SK-N-SH (cell line): ENCODE data around the gene DDX19B. TPM values are rescaled to one million over a fixed set of nuclear protein-coding genes. Genes with fewer than 3 reads are reported as not detected.

Source experiments
- CTCF ChIA-PET: fragments of 300-600, 350-600 bp; formaldehyde crosslinking; extraction: SDS; loops from one replicate; lab custom pipeline; 2021; lab: Yijun Ruan, JAX
- POLR2A ChIA-PET: fragments of 350-600 bp; sonication (Branson Sonifier 250); formaldehyde crosslinking; extraction: SDS; loops from one replicate; lab custom pipeline; 2020; ENCODE audit warnings: antibody characterized with exemption, inconsistent platforms; lab: Yijun Ruan, JAX
- DNase-seq: peaks from one replicate; pipeline ENCODE4 v3.0.0; 2012
- H2AFZ ChIP-seq: fragments of 200-600 bp; sonication (generic); 2 replicates; pipeline ENCODE4 v1.8.1; 2016; ENCODE audit warnings: antibody characterized with exemption, mild to moderate bottlenecking, low read depth
- H3F3A ChIP-seq: fragments of 200-600 bp; sonication (generic); replicated peaks from 2 replicates; pipeline ENCODE3; 2016; ENCODE audit warnings: antibody characterized with exemption, mild to moderate bottlenecking; ENCODE audit not compliant: insufficient read depth
- H3K27ac ChIP-seq, 2 experiments: fragments of 200-500 bp in 1 of 2; fragments of 200-600 bp in 1 of 2; sonication (Bioruptor generic) in 1 of 2; sonication (generic), shearing (Covaris generic) in 1 of 2; 2 replicates each; pipeline versions ENCODE4 v1.5.1 to v1.6.1; 2014 to 2016; ENCODE audit warnings: low read depth in 2 of 2, inconsistent platforms in 1 of 2, low read length in 1 of 2, mild to moderate bottlenecking in 1 of 2, mixed read lengths in 1 of 2
- H3K27me3 ChIP-seq: fragments of 200-600 bp; sonication (generic), shearing (Covaris generic); 2 replicates; pipeline ENCODE4 v1.6.1; 2016; ENCODE audit warnings: mixed run types; ENCODE audit not compliant: insufficient read depth
- H3K36me3 ChIP-seq, 2 experiments: fragments of 200-500 bp in 1 of 2; fragments of 200-600 bp in 1 of 2; sonication (Bioruptor generic) in 1 of 2; sonication (generic) in 1 of 2; replicated peaks in 1 of 2; 2 replicates each; pipeline versions ENCODE3 to v1.5.1; 2014 to 2016; ENCODE audit warnings: low read length in 1 of 2, mild to moderate bottlenecking in 1 of 2; ENCODE audit not compliant: insufficient read depth in 2 of 2, control insufficient read depth in 1 of 2
- H3K4me1 ChIP-seq, 2 experiments: fragments of 200-500 bp in 1 of 2; fragments of 200-600 bp in 1 of 2; sonication (Bioruptor generic) in 1 of 2; sonication (generic), shearing (Covaris generic) in 1 of 2; 2 replicates each; pipeline versions ENCODE4 v1.5.1 to v1.6.1; 2014 to 2016; ENCODE audit warnings: low read depth in 1 of 2, low read length in 1 of 2, mixed run types in 1 of 2; ENCODE audit not compliant: insufficient read depth in 2 of 2, control insufficient read depth in 1 of 2
- H3K4me2 ChIP-seq: fragments of 200-600 bp; sonication (generic), shearing (Covaris generic); 2 replicates; pipeline ENCODE4 v1.6.1; 2017; ENCODE audit warnings: mixed run types
- H3K4me3 ChIP-seq, 2 experiments: fragments of 200-500 bp in 1 of 2; fragments of 200-600 bp in 1 of 2; sonication (Bioruptor generic) in 1 of 2; sonication (generic), shearing (Covaris generic) in 1 of 2; 2 replicates each; pipeline versions ENCODE4 v1.5.1 to v1.8.1; 2014 to 2016; ENCODE audit warnings: low read depth in 2 of 2, inconsistent platforms in 1 of 2, low read length in 1 of 2, mild to moderate bottlenecking in 1 of 2, mixed read lengths in 1 of 2, moderate library complexity in 1 of 2
- H3K79me2 ChIP-seq: fragments of 200-600 bp; sonication (generic); 2 replicates; pipeline ENCODE4 v1.8.1; 2017; ENCODE audit warnings: mild to moderate bottlenecking; ENCODE audit not compliant: insufficient read depth
- H3K9ac ChIP-seq: fragments of 200-600 bp; sonication (generic); 2 replicates; pipeline ENCODE4 v1.6.1; 2017; ENCODE audit warnings: mixed run types
- H3K9me2 ChIP-seq: fragments of 200-600 bp; sonication (generic); 2 replicates; pipeline ENCODE4 v1.6.1; 2017; ENCODE audit warnings: mixed run types
- H3K9me3 ChIP-seq: fragments of 200-600 bp; sonication (generic); 2 replicates; pipeline ENCODE4 v1.6.1; 2017; ENCODE audit warnings: mixed run types, mild to moderate bottlenecking, moderate library complexity
- H4K20me1 ChIP-seq: fragments of 200-600 bp; sonication (generic); 2 replicates; pipeline ENCODE4 v1.6.1; 2017; ENCODE audit warnings: mild to moderate bottlenecking, mixed run types; ENCODE audit not compliant: insufficient read depth
- CHD2 ChIP-seq: fragments of 150-350 bp; IDR thresholded peaks from 2 replicates; pipeline ENCODE4 v1.6.1; 2018; ENCODE audit warnings: low read length; ENCODE audit not compliant: partially characterized antibody
- ELF1 ChIP-seq: IDR thresholded peaks from 2 replicates; pipeline ENCODE4 v1.4.0; 2012
- FOSL2 ChIP-seq: IDR thresholded peaks from 2 replicates; pipeline ENCODE4 v1.4.0; 2012; ENCODE audit warnings: low read depth, mild to moderate bottlenecking, moderate library complexity, borderline replicate concordance
- FOXJ3 ChIP-seq: sonication (generic); formaldehyde crosslinking; IDR thresholded peaks from 2 replicates; pipeline ENCODE4 v1.5.1; 2020; ENCODE audit warnings: mild to moderate bottlenecking, missing genetic modification reagents
- JUND ChIP-seq: IDR thresholded peaks from 2 replicates; pipeline ENCODE4 v1.4.0; 2012
- MAX ChIP-seq: IDR thresholded peaks from 2 replicates; pipeline ENCODE4 v1.4.0; 2012; ENCODE audit warnings: low read depth
- MEF2A ChIP-seq: IDR thresholded peaks from 2 replicates; pipeline ENCODE4 v1.4.0; 2012; ENCODE audit warnings: low read depth, borderline replicate concordance
- PBX3 ChIP-seq: IDR thresholded peaks from 2 replicates; pipeline ENCODE4; 2012
- POLR2AphosphoS5 ChIP-seq: IDR thresholded peaks from 2 replicates; pipeline ENCODE4 v1.6.1; 2012; ENCODE audit warnings: low read depth, low read length
- REST ChIP-seq: IDR thresholded peaks from 2 replicates; pipeline ENCODE4 v1.6.1; 2012; ENCODE audit warnings: mild to moderate bottlenecking, low read depth, low read length, moderate library complexity
- RFX5 ChIP-seq: IDR thresholded peaks from 2 replicates; pipeline ENCODE4 v1.6.1; 2012; ENCODE audit warnings: mild to moderate bottlenecking, improper control_type of control experiment, low read length
- RXRA ChIP-seq: IDR thresholded peaks from 2 replicates; pipeline ENCODE4 v1.4.0; 2012; ENCODE audit warnings: low read depth, mild to moderate bottlenecking, borderline replicate concordance
- SIN3A ChIP-seq: IDR thresholded peaks from 2 replicates; pipeline ENCODE4 v1.6.1; 2012; ENCODE audit warnings: low read depth, mild to moderate bottlenecking, low read length, moderate library complexity, borderline replicate concordance
- TAF1 ChIP-seq: IDR thresholded peaks from 2 replicates; pipeline ENCODE4 v1.6.1; 2012; ENCODE audit warnings: low read depth, mild to moderate bottlenecking, low read length, moderate library complexity, borderline replicate concordance
- ZBTB33 ChIP-seq: IDR thresholded peaks from 2 replicates; pipeline ENCODE4 v1.4.0; 2012; ENCODE audit warnings: low read depth, borderline replicate concordance
- WGBS: methylation state at CpG from one replicate; pipeline ENCODE4 v1.1.6; 2017; ENCODE audit warnings: low lambda C conversion rate; 5-methylcytosine and 5-hydroxymethylcytosine counted together
- polyA plus RNA-seq, 3 experiments: library from polyadenylated mRNA; depleted of rRNA; stranded (reverse); fragments of >200 nt; gene quantifications; 2 replicates each; pipeline ENCODE4 v1.2.3, GENCODE V29; 2012

DDX19B gene
- polyA plus RNA-seq, 1 of the 3 experiments (the other 2 are of a cell fraction) = 43.6 TPM

- ChIA-PET CTCF (interaction anchor here (0.8 to 1.4 kb wide), 6 partner anchors 10 to 332 kb away, joined by 3 to 5 read pairs (median 3); no protein-coding TSS in a partner anchor), POLR2A (interaction anchor here (1.7 to 2.8 kb wide), 2 partner anchors 60 to 76 kb away, joined by 5 to 22 read pairs; partner anchors contain the start of genes FCSK and ST3GAL2)
- Histone ChIP-seq H3K79me2 (peaks cover 32% of the 10 kb centered on the region), H4K20me1 (no peaks in the 10 kb centered on the region), H3K36me3 (peaks cover 15 to 48% of the 10 kb centered on the region in 2 experiments), H3K4me2 (peak overlapping the region; percentile 95; the same call in 1 of the 2 replicates), H3K27ac (no peak overlapping the region; a peak in 1 of 4 replicates), H3F3A (peaks cover 45% of the 10 kb centered on the region), H3K9me3 (no peaks in the 10 kb centered on the region), H3K27me3 (no peaks in the 10 kb centered on the region), H3K9ac (no peak overlapping the region), H3K4me3 (no peak overlapping the region), H3K9me2 (no peaks in the 10 kb centered on the region), H3K4me1 (peaks cover 6 to 8% of the 10 kb centered on the region in 2 experiments; a peak in 2 of 4 replicates), H2AFZ (no peak overlapping the region)
- no peak for DNase-seq
- 93% methylated on average over 13 of the region's 13 CpGs for WGBS
- TF ChIP-seq ZBTB33 (no peak), POLR2AphosphoS5 (peak; percentile 11; the same call in 1 of the 2 replicates)
Measured at GRCh38 chr16:70378869-70379493, 80.0 kb downstream of the DDX19B start.

- ChIA-PET CTCF (interaction anchor here (0.5 to 2.4 kb wide), 13 partner anchors 10 to 139 kb away, joined by 3 to 15 read pairs (median 4); partner anchors contain the start of genes FCSK and ST3GAL2), POLR2A (interaction anchor here (0.5 to 2.8 kb wide), 20 partner anchors 11 to 391 kb away, joined by 3 to 22 read pairs (median 4); partner anchors contain the start of genes FCSK and ST3GAL2)
- Histone ChIP-seq H3K27me3 (no peaks in the 10 kb centered on the region), H3K9ac (peak overlapping the region; percentile 78), H3K4me3 (peak overlapping the region; percentile 65 to 72), H3K9me2 (no peaks in the 10 kb centered on the region), H3K9me3 (no peaks in the 10 kb centered on the region), H2AFZ (no peak overlapping the region), H3K27ac (peak overlapping the region; percentile 77 to 85), H3F3A (peaks cover 38% of the 10 kb centered on the region), H3K36me3 (peaks cover 15 to 42% of the 10 kb centered on the region in 2 experiments), H3K4me2 (peak overlapping the region; percentile 95), H3K79me2 (peaks cover 32% of the 10 kb centered on the region), H4K20me1 (no peaks in the 10 kb centered on the region), H3K4me1 (peaks cover 6 to 8% of the 10 kb centered on the region in 2 experiments; a peak in 2 of 4 replicates)
- peak; percentile 54 for DNase-seq
- WGBS = 0% methylated on average over 16 of the region's 31 CpGs
- TF ChIP-seq CHD2 (no peak), RXRA (no peak; the same call in 1 of the 2 replicates), REST (no peak), SIN3A (no peak), ELF1 (0 out of 2 replicates have a peak, but pooled peaks have one; percentile 14), MAX (no peak; the same call in 1 of the 2 replicates), JUND (0 out of 2 replicates have a peak, but pooled peaks have one; percentile 3), PBX3 (no peak; the same call in 1 of the 2 replicates), MEF2A (no peak), RFX5 (no peak), FOXJ3 (CRISPR knock-in tag) (no peak), FOSL2 (0 out of 2 replicates have a peak, but pooled peaks have one; percentile 7), TAF1 (0 out of 2 replicates have a peak, but pooled peaks have one; percentile 22)
Measured at GRCh38 chr16:70380248-70380918, 81.4 kb downstream of the DDX19B start.
